Nephron progenitor cell (in vitro differentiated cells): ENCODE data around the gene CRISPLD2.

Source experiments
- DNase-seq: peaks from one replicate; pipeline ENCODE4 v3.0.0; 2021
- H3K27ac Mint-ChIP-seq: 2 replicates; pipeline ENCODE4 v1.8.0; 2021; ENCODE audit warnings: mild to moderate bottlenecking, moderate library complexity, mixed read lengths
- H3K27me3 Mint-ChIP-seq: 2 replicates; pipeline ENCODE4 v1.8.0; 2021; ENCODE audit warnings: mild to moderate bottlenecking, low read depth, mixed read lengths; ENCODE audit not compliant: poor library complexity
- H3K36me3 Mint-ChIP-seq: 2 replicates; pipeline ENCODE4 v1.8.0; 2021; ENCODE audit warnings: low read depth, mixed read lengths
- H3K4me1 Mint-ChIP-seq: 2 replicates; pipeline ENCODE4 v1.8.0; 2021; ENCODE audit warnings: mixed read lengths
- H3K4me3 Mint-ChIP-seq: 2 replicates; pipeline ENCODE4 v1.8.0; 2021; ENCODE audit warnings: mild to moderate bottlenecking, moderate library complexity, mixed read lengths
- H3K9me3 Mint-ChIP-seq: 2 replicates; pipeline ENCODE4 v1.8.0; 2021; ENCODE audit warnings: mild to moderate bottlenecking, moderate library complexity, mixed read lengths
- TF ChIP-seq, protein P1 (sequence below): fragments of 200-600 bp; sonication (generic); IDR thresholded peaks from 2 replicates; pipeline ENCODE4 v1.5.0; 2021; ENCODE audit warnings: antibody characterized with exemption

CRISPLD2 gene

DNA sequence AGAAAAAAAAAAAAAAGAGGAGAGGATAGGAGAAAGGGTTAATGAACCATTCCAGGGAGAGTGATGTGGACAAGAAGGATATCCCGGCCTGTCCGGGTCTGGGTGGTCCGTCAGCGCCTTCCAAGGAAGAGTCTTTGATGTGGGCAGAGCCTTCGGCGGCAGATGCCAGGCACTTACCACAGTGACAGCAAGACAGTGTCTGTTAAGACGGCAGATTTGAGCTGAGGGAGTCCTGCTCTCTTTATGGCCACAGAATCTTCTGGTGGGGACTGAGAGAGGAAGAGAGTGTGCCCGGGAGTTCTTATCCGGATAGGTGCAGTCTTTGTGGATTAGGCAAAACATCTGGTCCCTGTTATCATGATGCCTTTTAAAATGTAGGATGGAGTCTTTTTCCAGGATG is 96.4 kb downstream of the CRISPLD2 start:
- peaks cover 47% of the 10 kb centered on the region for H3K4me1 Mint-ChIP-seq
- peaks cover 38% of the 10 kb centered on the region for H3K27me3 Mint-ChIP-seq
- DNase-seq = no peak
- no peaks in the 10 kb centered on the region for H3K9me3 Mint-ChIP-seq
- TF ChIP-seq, protein P1, sequence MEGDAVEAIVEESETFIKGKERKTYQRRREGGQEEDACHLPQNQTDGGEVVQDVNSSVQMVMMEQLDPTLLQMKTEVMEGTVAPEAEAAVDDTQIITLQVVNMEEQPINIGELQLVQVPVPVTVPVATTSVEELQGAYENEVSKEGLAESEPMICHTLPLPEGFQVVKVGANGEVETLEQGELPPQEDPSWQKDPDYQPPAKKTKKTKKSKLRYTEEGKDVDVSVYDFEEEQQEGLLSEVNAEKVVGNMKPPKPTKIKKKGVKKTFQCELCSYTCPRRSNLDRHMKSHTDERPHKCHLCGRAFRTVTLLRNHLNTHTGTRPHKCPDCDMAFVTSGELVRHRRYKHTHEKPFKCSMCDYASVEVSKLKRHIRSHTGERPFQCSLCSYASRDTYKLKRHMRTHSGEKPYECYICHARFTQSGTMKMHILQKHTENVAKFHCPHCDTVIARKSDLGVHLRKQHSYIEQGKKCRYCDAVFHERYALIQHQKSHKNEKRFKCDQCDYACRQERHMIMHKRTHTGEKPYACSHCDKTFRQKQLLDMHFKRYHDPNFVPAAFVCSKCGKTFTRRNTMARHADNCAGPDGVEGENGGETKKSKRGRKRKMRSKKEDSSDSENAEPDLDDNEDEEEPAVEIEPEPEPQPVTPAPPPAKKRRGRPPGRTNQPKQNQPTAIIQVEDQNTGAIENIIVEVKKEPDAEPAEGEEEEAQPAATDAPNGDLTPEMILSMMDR = no peak
- H3K27ac Mint-ChIP-seq = no peak overlapping the region
- H3K36me3 Mint-ChIP-seq = no peaks in the 10 kb centered on the region
- H3K4me3 Mint-ChIP-seq = no peak overlapping the region

DNA sequence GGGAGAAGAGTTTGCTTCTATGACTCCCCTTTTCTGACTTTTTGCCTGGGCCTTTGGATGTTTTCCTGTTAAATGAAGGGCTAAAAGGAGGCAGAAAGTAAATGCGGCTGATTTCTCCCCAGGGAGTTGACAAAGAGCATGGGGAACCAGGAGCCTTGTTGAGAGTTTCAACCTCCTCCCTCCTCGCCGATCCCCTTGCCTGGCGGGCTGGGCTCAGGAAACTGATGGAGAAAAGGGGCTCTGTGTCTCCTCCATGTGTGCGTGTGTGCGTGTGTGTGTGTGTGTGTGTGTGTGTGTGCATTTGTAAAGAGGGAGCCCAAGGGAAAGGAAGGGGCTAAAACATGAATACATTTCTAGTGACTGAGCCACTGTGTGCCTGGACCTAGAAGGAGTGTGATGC is 97.1 kb downstream of the CRISPLD2 start:
- Mint-ChIP-seq H3K36me3 (no peaks in the 10 kb centered on the region), H3K9me3 (no peaks in the 10 kb centered on the region), H3K4me1 (peaks cover 48% of the 10 kb centered on the region), H3K4me3 (no peak overlapping the region), H3K27me3 (peaks cover 38% of the 10 kb centered on the region), H3K27ac (no peak overlapping the region)
- TF ChIP-seq, protein P1 = no peak
- no peak for DNase-seq

DNA sequence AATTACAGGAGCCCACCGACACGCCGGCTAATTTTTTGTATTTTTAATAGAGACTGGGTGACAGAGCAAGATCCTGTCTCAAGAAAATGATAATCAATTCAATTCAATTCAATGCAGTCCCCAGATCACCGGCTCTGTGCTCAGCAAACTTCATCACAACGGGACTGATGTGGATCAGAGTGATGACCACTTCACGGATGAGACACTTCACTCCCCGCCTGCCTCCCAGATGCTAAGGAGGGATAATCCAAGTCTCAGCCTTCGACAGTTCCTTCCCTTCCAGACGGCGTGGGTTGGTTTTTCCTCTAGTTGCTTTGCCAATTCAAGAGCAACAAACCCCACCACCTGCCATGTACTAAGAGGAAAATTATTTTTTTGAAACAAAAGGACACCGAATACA is 97.7 kb downstream of the CRISPLD2 start:
- no peak for DNase-seq
- Mint-ChIP-seq H3K4me3 (no peak overlapping the region), H3K4me1 (peaks cover 55% of the 10 kb centered on the region), H3K36me3 (no peaks in the 10 kb centered on the region), H3K9me3 (no peaks in the 10 kb centered on the region), H3K27ac (no peak overlapping the region), H3K27me3 (peaks cover 35% of the 10 kb centered on the region)
- TF ChIP-seq, protein P1 = no peak

DNA sequence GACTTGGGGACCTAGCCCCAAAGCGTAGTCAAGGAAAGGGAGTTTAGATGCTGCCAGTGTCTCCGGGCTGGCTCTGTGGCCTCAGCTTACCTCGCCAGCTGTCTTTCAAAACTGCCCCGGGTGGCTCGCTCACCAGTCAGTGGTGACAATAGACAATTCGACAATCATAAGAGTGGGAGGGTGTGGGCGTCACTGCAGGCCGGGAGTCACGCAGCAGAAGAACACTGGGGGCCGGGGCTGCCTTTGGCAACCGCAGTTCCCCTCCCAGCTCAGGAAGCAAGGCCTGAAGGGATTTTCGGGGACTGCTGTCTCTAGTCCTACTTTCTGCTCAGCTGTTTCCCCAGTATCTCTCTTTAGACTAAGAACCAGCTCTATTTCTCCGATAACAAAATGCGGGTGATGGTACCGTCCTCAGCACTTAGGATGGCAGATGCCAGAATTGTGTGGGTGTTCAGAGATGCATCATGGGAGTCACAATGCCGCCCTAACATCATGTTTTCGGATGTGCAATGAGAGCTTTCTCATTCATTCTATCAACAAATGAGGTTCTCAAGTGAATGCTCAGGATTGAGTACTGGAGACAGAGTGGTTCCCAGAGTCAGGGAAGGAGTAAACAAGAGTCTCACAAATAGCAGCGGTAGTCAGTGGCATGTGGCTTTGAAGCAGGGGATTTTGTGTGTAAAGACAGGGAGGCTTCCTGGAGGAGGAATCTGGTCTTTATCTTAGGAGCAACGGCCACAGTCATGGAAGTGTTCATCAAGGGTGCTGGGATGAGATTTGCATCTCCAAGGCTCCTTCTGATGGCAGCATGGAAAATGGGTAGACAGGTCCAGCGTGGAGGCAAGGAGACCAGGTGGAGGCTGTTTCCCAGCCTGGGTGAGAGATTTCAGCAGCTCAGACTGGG is 98.5 kb downstream of the CRISPLD2 start:
- H3K27me3 Mint-ChIP-seq = peaks cover 29% of the 10 kb centered on the region
- no peak for DNase-seq
- H3K36me3 Mint-ChIP-seq = no peaks in the 10 kb centered on the region
- no peaks in the 10 kb centered on the region for H3K9me3 Mint-ChIP-seq
- TF ChIP-seq, protein P1 = no peak
- peaks cover 62% of the 10 kb centered on the region for H3K4me1 Mint-ChIP-seq
- no peak overlapping the region for H3K4me3 Mint-ChIP-seq
- H3K27ac Mint-ChIP-seq = no peak overlapping the region

DNA sequence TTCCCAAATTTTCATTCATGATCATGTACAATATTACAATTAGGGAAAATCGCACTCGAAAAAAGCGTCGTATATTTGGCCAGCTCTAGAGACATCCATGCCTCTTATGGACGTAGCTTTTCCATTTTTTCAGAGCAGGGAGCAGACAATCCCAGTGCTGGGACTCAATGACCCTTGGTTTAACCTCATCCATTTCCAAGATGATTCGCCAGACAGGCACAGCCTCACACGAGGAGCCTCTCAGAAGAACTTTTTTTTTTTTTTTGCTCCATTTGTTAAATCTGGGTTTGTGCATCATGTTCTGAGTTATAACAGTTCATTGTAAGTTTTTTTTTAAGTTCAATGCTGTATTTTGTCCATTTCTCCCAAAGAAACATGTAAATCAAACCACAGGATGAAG is 99.5 kb downstream of the CRISPLD2 start:
- TF ChIP-seq, protein P1 = no peak
- H3K9me3 Mint-ChIP-seq = no peaks in the 10 kb centered on the region
- no peak for DNase-seq
- H3K27me3 Mint-ChIP-seq = peaks cover 19% of the 10 kb centered on the region
- H3K27ac Mint-ChIP-seq = peak overlapping the region; percentile 34
- H3K4me3 Mint-ChIP-seq = no peak overlapping the region
- H3K4me1 Mint-ChIP-seq = peaks cover 72% of the 10 kb centered on the region
- H3K36me3 Mint-ChIP-seq = no peaks in the 10 kb centered on the region

DNA sequence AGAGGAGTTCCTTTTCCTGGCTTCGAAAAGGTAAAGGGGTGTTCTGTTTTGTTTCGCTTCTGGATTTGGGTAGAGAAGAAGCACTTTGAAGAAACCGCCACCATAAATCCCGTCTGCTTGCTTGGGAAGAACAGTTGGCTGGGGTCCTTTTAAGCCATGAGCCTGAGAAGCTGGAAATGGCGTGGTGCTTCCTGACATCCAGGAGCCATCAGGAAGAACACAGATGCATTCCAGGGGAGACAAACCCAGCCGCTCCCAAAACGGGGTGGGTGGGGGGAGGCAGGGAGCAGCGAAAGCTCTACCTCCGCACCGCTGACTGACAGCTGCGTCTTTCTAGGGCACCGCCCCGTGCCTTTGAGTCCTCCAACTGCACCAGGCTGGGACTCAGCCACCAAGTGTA is 99.9 kb downstream of the CRISPLD2 start:
- Mint-ChIP-seq H3K27me3 (peaks cover 17% of the 10 kb centered on the region), H3K4me1 (peaks cover 77% of the 10 kb centered on the region), H3K4me3 (no peak overlapping the region), H3K36me3 (no peaks in the 10 kb centered on the region), H3K27ac (peak overlapping the region; percentile 19), H3K9me3 (no peaks in the 10 kb centered on the region)
- TF ChIP-seq, protein P1 = no peak
- peak; percentile 20 for DNase-seq
